AG10803 (cell line): Measurements from ENCODE around the gene PUS7.
"Not testable (repeated sequence)": the region's sequence is repeated elsewhere in the genome, so short reads cannot be mapped to it uniquely, and the experiment has no call there.

Source experiments
- DNase-seq: peaks from one replicate; pipeline ENCODE4 v3.0.0; 2010; ENCODE audit warnings: low read depth
- H3K4me3 ChIP-seq: 2 replicates; pipeline ENCODE4 v1.5.1; 2011; ENCODE audit warnings: mild to moderate bottlenecking, low read length, control low read depth
- CTCF ChIP-seq: conservative IDR thresholded peaks from 2 replicates; pipeline ENCODE4 v1.5.1; 2011; ENCODE audit warnings: mild to moderate bottlenecking, low read length, control low read depth, inconsistent platforms

Gene PUS7

GRCh38 chr7:105448181-105448580, 73.9 kb downstream of the PUS7 start:
- TF ChIP-seq CTCF = no peak
- H3K4me3 ChIP-seq = no peak overlapping the region
- no peak for DNase-seq

- DNase-seq = no peak
Measured at GRCh38 chr7:105444342-105444987, 77.6 kb downstream of the PUS7 start.

GRCh38 chr7:105442214-105442613, 79.9 kb downstream of the PUS7 start:
- DNase-seq, H3K4me3 ChIP-seq: not testable (repeated sequence)

More at GRCh38 chr7:105444342-105444987, 77.6 kb downstream of the PUS7 start:
- no peak overlapping the region for H3K4me3 ChIP-seq
- TF ChIP-seq CTCF = no peak

- H3K4me3 ChIP-seq = no peak overlapping the region
- peak; percentile 96 for DNase-seq
- peak; percentile 40 for TF ChIP-seq CTCF
Measured at GRCh38 chr7:105439174-105439893, 82.7 kb downstream of the PUS7 start.

GRCh38 chr7:105438847-105439173, 83.3 kb downstream of the PUS7 start:
- H3K4me3 ChIP-seq = no peak overlapping the region
- DNase-seq = no peak
- no peak for TF ChIP-seq CTCF

- H3K4me3 ChIP-seq = no peak overlapping the region
- no peak for TF ChIP-seq CTCF
- DNase-seq = no peak
Measured at GRCh38 chr7:105438254-105438653, 83.8 kb downstream of the PUS7 start.

GRCh38 chr7:105437356-105437755, 84.7 kb downstream of the PUS7 start:
- not testable (repeated sequence) for H3K4me3 ChIP-seq, DNase-seq

GRCh38 chr7:105429746-105430612, 92.1 kb downstream of the PUS7 start:
- peak; percentile 49 for TF ChIP-seq CTCF
- H3K4me3 ChIP-seq = no peak overlapping the region
- peak; percentile 76 for DNase-seq
